HG03097 (cell line): Measurements from ENCODE around the gene STING1.
"Not testable (repeated sequence)": the region's sequence is repeated elsewhere in the genome, so short reads cannot be mapped to it uniquely, and the experiment has no call there.

ENCODE experiments used
- ATAC-seq: cut with Tn5 transposase; IDR thresholded peaks from one replicate; pipeline ENCODE4 v1.9.1; 2021; ENCODE audit not compliant: unreplicated experiment, low FRiP score

The STING1 gene

GRCh38 chr5:139443831-139444453 is 38.6 kb downstream of the STING1 start:
- ATAC-seq, result no peak

GRCh38 chr5:139440416-139440815 is 42.1 kb downstream of the STING1 start:
- not testable (repeated sequence) for ATAC-seq

- peak; percentile 82 for ATAC-seq
These were observed 43.3 kb downstream of the STING1 start, which contains the start of gene DNAJC18 for GRCh38 chr5:139439013-139439903. Gene DNAJC18 (minus strand): TSS chr5:139439525. CDS start chr5:139439445, 80 bp downstream.

- ATAC-seq, result no peak
These were observed 43.9 kb downstream of the STING1 start for GRCh38 chr5:139438707-139439012.

GRCh38 chr5:139435676-139436075 is 46.9 kb downstream of the STING1 start:
- no peak for ATAC-seq

- ATAC-seq, result no peak
These were observed 50.9 kb downstream of the STING1 start for GRCh38 chr5:139431706-139432105.

- no peak for ATAC-seq
These were observed 52.5 kb downstream of the STING1 start for GRCh38 chr5:139430015-139430414.

- ATAC-seq, result no peak
These were observed 56.2 kb downstream of the STING1 start for GRCh38 chr5:139426203-139426885.
